SK-N-SH treated with all-trans-retinoic acid at 6 μM for 48 hours (cell line): Measurements from ENCODE around the gene FOXD4.
"Not testable (repeated sequence)": the region's sequence is repeated elsewhere in the genome, so short reads cannot be mapped to it uniquely, and the experiment has no call there.

ENCODE experiments used
- ATAC-seq: fragments of 200-7000 bp; cut with Tn5 transposase; 3 replicates; pipeline ENCODE4 v1.9.1; 2020; ENCODE audit warnings: mild to moderate bottlenecking, moderate library complexity

The FOXD4 gene

GRCh38 chr9:90851-91250, 27.4 kb downstream of the FOXD4 start:
- ATAC-seq: not testable (repeated sequence)

- peak; percentile 97 for ATAC-seq
These were observed 29.7 kb downstream of the FOXD4 start for GRCh38 chr9:88396-89037.

- ATAC-seq: peak; percentile 48; the same call in 2 of the 3 replicates
These were observed 30.4 kb downstream of the FOXD4 start for GRCh38 chr9:87860-88259.

- ATAC-seq: not testable (repeated sequence)
These were observed 31.1 kb downstream of the FOXD4 start for GRCh38 chr9:87105-87504.

DNA sequence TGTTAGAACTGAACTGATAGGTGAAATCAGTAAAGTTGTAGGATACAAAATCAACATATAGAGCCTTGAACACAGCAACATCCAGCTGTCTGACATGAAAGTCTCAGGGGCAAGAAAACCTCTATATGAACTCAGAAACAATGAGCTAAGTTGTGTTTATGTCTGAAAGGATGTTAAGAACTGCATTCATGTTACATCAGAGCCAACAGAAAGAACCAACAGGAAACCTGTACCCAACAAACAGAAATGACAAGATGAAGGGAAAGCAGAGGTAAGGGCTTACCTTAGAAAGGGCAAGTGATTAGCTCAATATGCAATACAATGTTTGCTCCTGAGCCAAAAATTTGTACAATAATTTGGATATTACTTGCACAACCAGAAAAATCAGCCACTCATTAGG, 31.5 kb downstream of the FOXD4 start:
- not testable (repeated sequence) for ATAC-seq

GRCh38 chr9:82932-83689, 35.1 kb downstream of the FOXD4 start:
- not testable (repeated sequence) for ATAC-seq

GRCh38 chr9:78333-78732, 39.9 kb downstream of the FOXD4 start:
- not testable (repeated sequence) for ATAC-seq

- not testable (repeated sequence) for ATAC-seq
These were observed 41.8 kb downstream of the FOXD4 start for GRCh38 chr9:76389-76788.

- ATAC-seq: peak; percentile 36
These were observed 44.2 kb downstream of the FOXD4 start for GRCh38 chr9:73900-74525.

GRCh38 chr9:73076-73899, 44.9 kb downstream of the FOXD4 start:
- peak; percentile 67 for ATAC-seq
